ENCODE measurements around the gene NTN4. TPM values are rescaled to one million over a fixed set of nuclear protein-coding genes. Genes with fewer than 3 reads are reported as not detected.
A peak's percentile ranks its signal among the peaks of the same experiment; 100 is the strongest.

NTN4 gene
- total RNA-seq, 1 experiment from 2014 or later, result 68.4 TPM

- no peak overlapping the region for H3K27ac Mint-ChIP-seq (ENCODE audit: unreplicated experiment)
- BruUV-seq (replicated peaks), result no TSS peak
- H3K4me1 Mint-ChIP-seq (ENCODE audit: low read depth, unreplicated experiment), result peaks cover 24% of the 10 kb centered on the region
- no peak for DNase-seq
- no peaks in the 10 kb centered on the region for H3K36me3 Mint-ChIP-seq (ENCODE audit: insufficient read depth, unreplicated experiment)
- peak overlapping the region; percentile 13 for H3K4me3 Mint-ChIP-seq (ENCODE audit: low read depth, unreplicated experiment)
- TF ChIP-seq CTCF (IDR thresholded peaks at IDR 0.05; ENCODE audit: unreplicated experiment), result no peak
- H3K27me3 Mint-ChIP-seq (ENCODE audit: unreplicated experiment), result peaks cover 18% of the 10 kb centered on the region
- CTCF ChIA-PET, result interaction anchor here (0.6 to 0.8 kb wide), 4 partner anchors 30 to 792 kb away, joined by 3 to 9 read pairs (median 7); no protein-coding TSS in a partner anchor
- H3K9me3 Mint-ChIP-seq (ENCODE audit: low read depth, unreplicated experiment), result no peaks in the 10 kb centered on the region
- intact Hi-C loops (cut with micrococcal nuclease; ENCODE audit: unreplicated experiment), result no loop called here
These were observed 45.6 kb upstream of the NTN4 start for GRCh38 chr12:95836185-95836609.

GRCh38 chr12:95834572-95834971 lies 44.0 kb upstream of the NTN4 start:
- BruUV-seq (replicated peaks), result no TSS peak
- CTCF ChIA-PET, result interaction anchor here (1.5 kb wide), 1 partner anchor 14 kb away, joined by 3 read pairs; no protein-coding TSS in a partner anchor

GRCh38 chr12:95830335-95831089 lies 39.9 kb upstream of the NTN4 start:
- Mint-ChIP-seq H3K4me3 (ENCODE audit: low read depth, unreplicated experiment) (no peak overlapping the region), H3K4me1 (ENCODE audit: low read depth, unreplicated experiment) (peaks cover 10% of the 10 kb centered on the region), H3K36me3 (ENCODE audit: insufficient read depth, unreplicated experiment) (no peaks in the 10 kb centered on the region), H3K9me3 (ENCODE audit: low read depth, unreplicated experiment) (no peaks in the 10 kb centered on the region), H3K27me3 (ENCODE audit: unreplicated experiment) (peaks cover 28% of the 10 kb centered on the region), H3K27ac (ENCODE audit: unreplicated experiment) (no peak overlapping the region)
- no peak for DNase-seq
- intact Hi-C loops (cut with micrococcal nuclease; ENCODE audit: unreplicated experiment), result no loop called here
- CTCF ChIA-PET, result no interaction called here
- no peak for TF ChIP-seq CTCF (IDR thresholded peaks at IDR 0.05; ENCODE audit: unreplicated experiment)
- no TSS peak for BruUV-seq (replicated peaks)

More at GRCh38 chr12:95834572-95834971, 44.0 kb upstream of the NTN4 start:
- intact Hi-C loops (cut with micrococcal nuclease; ENCODE audit: unreplicated experiment), result no loop called here
- DNase-seq, result no peak
- H3K9me3 Mint-ChIP-seq (ENCODE audit: low read depth, unreplicated experiment), result no peaks in the 10 kb centered on the region
- H3K36me3 Mint-ChIP-seq (ENCODE audit: insufficient read depth, unreplicated experiment), result no peaks in the 10 kb centered on the region
- peaks cover 33% of the 10 kb centered on the region for H3K4me1 Mint-ChIP-seq (ENCODE audit: low read depth, unreplicated experiment)
- H3K27me3 Mint-ChIP-seq (ENCODE audit: unreplicated experiment), result peaks cover 32% of the 10 kb centered on the region
- no peak overlapping the region for H3K27ac Mint-ChIP-seq (ENCODE audit: unreplicated experiment)
- no peak overlapping the region for H3K4me3 Mint-ChIP-seq (ENCODE audit: low read depth, unreplicated experiment)
- no peak for TF ChIP-seq CTCF (IDR thresholded peaks at IDR 0.05; ENCODE audit: unreplicated experiment)

- no peak for DNase-seq
- no TSS peak for BruUV-seq (replicated peaks)
- H3K36me3 Mint-ChIP-seq (ENCODE audit: insufficient read depth, unreplicated experiment), result no peaks in the 10 kb centered on the region
- peaks cover 10% of the 10 kb centered on the region for H3K4me1 Mint-ChIP-seq (ENCODE audit: low read depth, unreplicated experiment)
- no peak overlapping the region for H3K4me3 Mint-ChIP-seq (ENCODE audit: low read depth, unreplicated experiment)
- no peaks in the 10 kb centered on the region for H3K9me3 Mint-ChIP-seq (ENCODE audit: low read depth, unreplicated experiment)
- no peak overlapping the region for H3K27ac Mint-ChIP-seq (ENCODE audit: unreplicated experiment)
- CTCF ChIA-PET, result no interaction called here
- intact Hi-C loops (cut with micrococcal nuclease; ENCODE audit: unreplicated experiment), result no loop called here
- TF ChIP-seq CTCF (IDR thresholded peaks at IDR 0.05; ENCODE audit: unreplicated experiment), result no peak
- H3K27me3 Mint-ChIP-seq (ENCODE audit: unreplicated experiment), result peaks cover 31% of the 10 kb centered on the region
These were observed 38.8 kb upstream of the NTN4 start for GRCh38 chr12:95829395-95829794.
